HCT116 (cell line): ENCODE measurements around the gene RNF11. TPM values are rescaled to one million over a fixed set of nuclear protein-coding genes. Genes with fewer than 3 reads are reported as not detected.

Experiments
- ATAC-seq: fragments of 200-7000 bp; cut with Tn5 transposase; 2 replicates; pipeline ENCODE4 v1.9.1; 2020; ENCODE audit warnings: mild to moderate bottlenecking, moderate library complexity
- BruUV-seq: library from RNA; stranded (reverse); fragments of 400-500 nt; replicated peaks from 2 replicates; lab custom pipeline; 2021; lab: Mats Ljungman, UMichigan
- CTCF ChIA-PET: fragments of 300-600 bp; sonication (Branson Sonifier 250); formaldehyde crosslinking; loops from one replicate; lab custom pipeline; 2021; ENCODE audit warnings: antibody characterized with exemption; lab: Charles Lee
- POLR2A ChIA-PET: fragments of 300-600, 350-600 bp; sonication (Branson Sonifier 250); formaldehyde crosslinking; loops from one replicate; lab custom pipeline; 2021; ENCODE audit warnings: antibody characterized with exemption; lab: Charles Lee
- RAD21 ChIA-PET, 2 experiments: fragments of 300-600 bp; sonication (Branson Sonifier 250); formaldehyde crosslinking; loops; one replicate each; lab custom pipeline; 2023; ENCODE audit warnings: low total read pairs in 2 of 2; ENCODE audit not compliant: uncharacterized antibody in 2 of 2, unreplicated experiment in 2 of 2, low non-redundant PET in 1 of 2; lab: Charles Lee
- DNase-seq: peaks from one replicate; pipeline ENCODE4 v3.0.0-alpha.2; 2010; ENCODE audit warnings: low read depth, low spot score
- H2AFZ ChIP-seq: fragments of 200-600 bp; shearing (Covaris generic), sonication (generic); 2 replicates; pipeline ENCODE4 v1.6.1; 2017; ENCODE audit warnings: low read depth, mixed run types, mixed read lengths, antibody characterized with exemption, low read length; ENCODE audit not compliant: poor library complexity, severe bottlenecking
- H3K27ac ChIP-seq: 2 replicates; pipeline ENCODE4 v1.5.1; 2012; ENCODE audit warnings: low read depth, low read length
- H3K27me3 ChIP-seq: fragments of 200-600 bp; sonication (generic); 2 replicates; pipeline ENCODE4 v1.6.1; 2016; ENCODE audit warnings: mixed run types, low read length, mixed read lengths; ENCODE audit not compliant: insufficient read depth
- H3K36me3 ChIP-seq, 2 experiments: fragments of 200-500 bp in 1 of 2; fragments of 200-600 bp in 1 of 2; sonication (Bioruptor generic) in 1 of 2; sonication (generic) in 1 of 2; 2 replicates each; pipeline versions ENCODE4 v1.5.1 to v1.6.1; 2014 to 2016; ENCODE audit warnings: low read length in 2 of 2, inconsistent platforms in 1 of 2, mixed read lengths in 1 of 2, mixed run types in 1 of 2; ENCODE audit not compliant: insufficient read depth in 2 of 2, control insufficient read depth in 1 of 2
- H3K4me1 ChIP-seq, 2 experiments: fragments of 200-600 bp in 1 of 2; sonication (generic) in 1 of 2; 2 replicates each; pipeline versions ENCODE4 v1.5.1 to v1.6.1; 2012 to 2017; ENCODE audit warnings: low read length in 2 of 2, inconsistent platforms in 1 of 2, mild to moderate bottlenecking in 1 of 2, mixed read lengths in 1 of 2, mixed run types in 1 of 2, moderate library complexity in 1 of 2; ENCODE audit not compliant: insufficient read depth in 2 of 2, control insufficient read depth in 1 of 2
- H3K4me2 ChIP-seq: fragments of 200-600 bp; sonication (generic); 2 replicates; pipeline ENCODE4 v1.6.1; 2017; ENCODE audit warnings: mixed run types, low read length, mixed read lengths
- H3K4me3 ChIP-seq, 2 experiments: fragments of 200-600 bp in 1 of 2; sonication (generic) in 1 of 2; replicated peaks in 1 of 2; 2 replicates each; pipeline ENCODE4 v1.5.1; 2011 to 2016; ENCODE audit warnings: low read length in 2 of 2, control low read depth in 1 of 2, low read depth in 1 of 2, mild to moderate bottlenecking in 1 of 2, mixed read lengths in 1 of 2, mixed run types in 1 of 2
- H3K79me2 ChIP-seq: fragments of 200-600 bp; sonication (generic); 2 replicates; pipeline ENCODE4 v1.6.1; 2017; ENCODE audit warnings: mild to moderate bottlenecking, mixed run types, low read length, moderate library complexity, mixed read lengths; ENCODE audit not compliant: insufficient read depth
- H3K9ac ChIP-seq: fragments of 200-600 bp; sonication (generic); 2 replicates; pipeline ENCODE4 v1.6.1; 2016; ENCODE audit warnings: low read length, mixed read lengths
- H3K9me2 ChIP-seq: fragments of 200-600 bp; sonication (generic), shearing (Covaris generic); 2 replicates; pipeline ENCODE4 v1.6.1; 2017; ENCODE audit warnings: mixed run types, mild to moderate bottlenecking, moderate library complexity; ENCODE audit not compliant: insufficient read depth
- H3K9me3 ChIP-seq, 2 experiments: fragments of 200-500 bp in 1 of 2; fragments of 200-600 bp in 1 of 2; sonication (Bioruptor generic) in 1 of 2; sonication (generic) in 1 of 2; 2 replicates each; pipeline ENCODE4 v1.6.1; 2014 to 2017; ENCODE audit warnings: low read length in 2 of 2, mixed read lengths in 2 of 2, inconsistent platforms in 1 of 2, low read depth in 1 of 2, mild to moderate bottlenecking in 1 of 2, mixed run types in 1 of 2, moderate library complexity in 1 of 2; ENCODE audit not compliant: control insufficient read depth in 1 of 2, insufficient read depth in 1 of 2
- H4K20me1 ChIP-seq: fragments of 200-600 bp; sonication (generic), shearing (Covaris generic); 2 replicates; pipeline ENCODE4 v1.6.1; 2017; ENCODE audit warnings: mixed run types, mild to moderate bottlenecking, moderate library complexity; ENCODE audit not compliant: insufficient read depth
- CBX3 ChIP-seq: IDR thresholded peaks from 2 replicates; pipeline ENCODE4 v1.6.1; 2012; ENCODE audit warnings: low read depth
- CEBPB ChIP-seq: IDR thresholded peaks from 2 replicates; pipeline ENCODE4 v1.6.1; 2012; ENCODE audit warnings: low read depth
- CTCF ChIP-seq, 3 experiments: fragments of 200-600 bp in 1 of 3; sonication (generic) in 1 of 3; IDR thresholded peaks in 2 of 3; conservative IDR thresholded peaks in 1 of 3; 2 replicates each; pipeline ENCODE4 v1.5.1; 2012 to 2017; ENCODE audit warnings: low read depth in 2 of 3, low read length in 2 of 3, antibody characterized with exemption in 1 of 3, borderline replicate concordance in 1 of 3, control low read depth in 1 of 3, mild to moderate bottlenecking in 1 of 3, mixed read lengths in 1 of 3, mixed run types in 1 of 3, moderate library complexity in 1 of 3; ENCODE audit not compliant: insufficient read depth in 1 of 3
- EGR1 ChIP-seq: IDR thresholded peaks from 2 replicates; pipeline ENCODE4 v1.6.1; 2012; ENCODE audit warnings: low read depth
- ELF1 ChIP-seq: IDR thresholded peaks from 2 replicates; pipeline ENCODE4 v1.6.1; 2012; ENCODE audit warnings: low read depth, borderline replicate concordance
- EZH2 ChIP-seq: fragments of 200-600 bp; sonication (generic); IDR thresholded peaks from 2 replicates; pipeline ENCODE4 v1.6.1; 2017; ENCODE audit warnings: antibody characterized with exemption, mixed run types
- EZH2phosphoT487 ChIP-seq: fragments of 200-600 bp; IDR thresholded peaks from 2 replicates; pipeline ENCODE4 v1.6.1; 2018; ENCODE audit warnings: antibody characterized with exemption, borderline replicate concordance
- FOSL1 ChIP-seq: IDR thresholded peaks from 2 replicates; pipeline ENCODE4 v1.6.1; 2012; ENCODE audit warnings: low read depth
- JUND ChIP-seq: IDR thresholded peaks from 2 replicates; pipeline ENCODE4 v1.6.1; 2012
- POLR2A ChIP-seq: IDR thresholded peaks from 2 replicates; pipeline ENCODE4 v1.7.0; 2011; ENCODE audit warnings: borderline replicate concordance; ENCODE audit not compliant: insufficient read depth, insufficient read length; ENCODE audit errors: extremely low read depth
- SIN3A ChIP-seq: IDR thresholded peaks from 2 replicates; pipeline ENCODE4 v1.6.1; 2012; ENCODE audit warnings: low read depth
- SP1 ChIP-seq: IDR thresholded peaks from 2 replicates; pipeline ENCODE4 v1.6.1; 2012; ENCODE audit warnings: low read depth
- SRF ChIP-seq: IDR thresholded peaks from 2 replicates; pipeline ENCODE4 v1.6.1; 2012; ENCODE audit warnings: low read depth
- TCF7L2 ChIP-seq: IDR thresholded peaks from 2 replicates; pipeline ENCODE4 v1.7.0; 2011; ENCODE audit warnings: borderline replicate concordance, inconsistent platforms; ENCODE audit not compliant: insufficient read depth, insufficient read length; ENCODE audit errors: extremely low read depth
- YY1 ChIP-seq: IDR thresholded peaks from 2 replicates; pipeline ENCODE4 v1.6.1; 2011; ENCODE audit warnings: low read length, low read depth, moderate library complexity, mild to moderate bottlenecking; ENCODE audit not compliant: insufficient replicate concordance; ENCODE audit errors: extremely low read depth
- ZFX ChIP-seq: fragments of 450-650 bp; IDR thresholded peaks from 2 replicates; pipeline ENCODE4 v1.6.1; 2017
- ZNF274 ChIP-seq: fragments of 200-500 bp; sonication (Bioruptor generic); IDR thresholded peaks from 2 replicates; pipeline ENCODE4 v1.6.1; 2014; ENCODE audit warnings: mild to moderate bottlenecking, low read depth, low read length, inconsistent platforms
- intact Hi-C: fragments of 100-400 bp; cut with micrococcal nuclease; formaldehyde crosslinking; loops from 2 replicates; pipeline ENCODE4 v1.10.0; 2022
- total RNA-seq: library from RNA; stranded (reverse); gene quantifications from one replicate; pipeline ENCODE4 v1.2.1, GENCODE V29; 2021; ENCODE audit not compliant: unreplicated experiment

RNF11 gene
- total RNA-seq, 1 experiment from 2014 or later = 60.9 TPM

- H3K36me3 ChIP-seq = no peaks in the 10 kb centered on the region; a peak in 1 of 4 replicates
- H4K20me1 ChIP-seq = peaks cover 3% of the 10 kb centered on the region; the same call in 1 of the 2 replicates
- CTCF ChIA-PET = no interaction called here
- H3K9me2 ChIP-seq = no peaks in the 10 kb centered on the region
- no peak for TF ChIP-seq ZNF274
- TF ChIP-seq ELF1 = no peak
- H3K4me3 ChIP-seq = no peak overlapping the region
- peaks cover 27 to 61% of the 10 kb centered on the region in 2 experiments for H3K4me1 ChIP-seq
- intact Hi-C loops = no loop called here
- no peak for DNase-seq
- H3K9me3 ChIP-seq = no peaks in the 10 kb centered on the region
- BruUV-seq = no TSS peak
- no peaks in the 10 kb centered on the region for H3K27me3 ChIP-seq
- H3K27ac ChIP-seq = no peak overlapping the region
- ATAC-seq = no peak
- no peak overlapping the region for H3K4me2 ChIP-seq
- POLR2A ChIA-PET = no interaction called here
- H3K9ac ChIP-seq = no peak overlapping the region
- peaks cover 78% of the 10 kb centered on the region for H3K79me2 ChIP-seq
- RAD21 ChIA-PET = no interaction called here
- H2AFZ ChIP-seq = no peak overlapping the region
Observed at GRCh38 chr1:51265618-51266017, 29.5 kb downstream of the RNF11 start.

- no peaks in the 10 kb centered on the region for H3K9me3 ChIP-seq
- ATAC-seq (no peak), DNase-seq (no peak)
- no peak overlapping the region for H3K4me3 ChIP-seq
- H3K9ac ChIP-seq = no peak overlapping the region
- POLR2A ChIA-PET = no interaction called here
- intact Hi-C loops = no loop called here
- peaks cover 0 to under 1% of the 10 kb centered on the region in 2 experiments; a peak in 2 of 4 replicates for H3K36me3 ChIP-seq
- H3K27me3 ChIP-seq = no peaks in the 10 kb centered on the region
- peaks cover 21 to 55% of the 10 kb centered on the region in 2 experiments for H3K4me1 ChIP-seq
- H4K20me1 ChIP-seq = no peaks in the 10 kb centered on the region; the same call in 1 of the 2 replicates
- TF ChIP-seq EZH2phosphoT487 = no peak
- no peak for TF ChIP-seq JUND
- TF ChIP-seq POLR2A = no peak
- no peak for TF ChIP-seq FOSL1
- no peak for TF ChIP-seq CEBPB
- TF ChIP-seq EZH2 = no peak
- TF ChIP-seq SP1 = no peak
- no peak for TF ChIP-seq SRF
- no peak for TF ChIP-seq ZFX
- no peak for TF ChIP-seq TCF7L2
- TF ChIP-seq CTCF (IDR thresholded peaks at IDR 0.05 in 2 of 3, conservative IDR thresholded peaks at IDR 0.05 in 1 of 3; ENCODE audit: borderline replicate concordance in 1 of 3, insufficient read depth in 1 of 3, low read depth in 2 of 3, low read length in 2 of 3) = no peak
- no peak for TF ChIP-seq CBX3
- TF ChIP-seq YY1 = no peak
- TF ChIP-seq ELF1 = no peak
- TF ChIP-seq EGR1 = no peak
- TF ChIP-seq SIN3A = no peak
- TF ChIP-seq, all 23 proteins: peak for 0
- Histone ChIP-seq H3K4me2 (no peak overlapping the region), H3K27ac (no peak overlapping the region), H2AFZ (no peak overlapping the region), H3K79me2 (peaks cover 72% of the 10 kb centered on the region), H3K9me2 (no peaks in the 10 kb centered on the region)
- ChIA-PET CTCF (no interaction called here), RAD21 (no interaction called here)
- BruUV-seq = no TSS peak
Observed at GRCh38 chr1:51266181-51266580, 30.1 kb downstream of the RNF11 start.
